Mesenchymal stem cell (in vitro differentiated cells and primary cell): ENCODE data around the gene GLRA3.
"Not testable (repeated sequence)": the region's sequence is repeated elsewhere in the genome, so short reads cannot be mapped to it uniquely, and the experiment has no call there.

ENCODE experiments used
- DNase-seq: peaks from one replicate; pipeline ENCODE4 v3.0.0-alpha.2; 2013
- H2AFZ ChIP-seq: one replicate; pipeline ENCODE4 v1.6.1; 2013; ENCODE audit warnings: low read depth, mild to moderate bottlenecking, control low read depth, inconsistent platforms, low read length, moderate library complexity
- H2AK5ac ChIP-seq: 2 replicates; pipeline ENCODE4 v1.6.1; 2013; ENCODE audit warnings: low read length, moderate library complexity, mild to moderate bottlenecking, inconsistent platforms; ENCODE audit not compliant: severe bottlenecking
- H2BK120ac ChIP-seq: one replicate; pipeline ENCODE4 v1.6.1; 2013; ENCODE audit warnings: low read depth, mild to moderate bottlenecking, inconsistent platforms, low read length, moderate library complexity
- H2BK12ac ChIP-seq, 2 experiments: one replicate each; pipeline ENCODE4 v1.6.1; 2013; ENCODE audit warnings: inconsistent platforms in 2 of 2, low read length in 2 of 2, mild to moderate bottlenecking in 2 of 2, moderate library complexity in 2 of 2, control low read depth in 1 of 2
- H2BK15ac ChIP-seq: one replicate; pipeline ENCODE4 v1.6.1; 2013; ENCODE audit warnings: mild to moderate bottlenecking, low read depth, inconsistent platforms; ENCODE audit not compliant: poor library complexity, severe bottlenecking
- H2BK5ac ChIP-seq: 2 replicates; pipeline ENCODE4 v1.6.1; 2013; ENCODE audit warnings: low read depth, mild to moderate bottlenecking, low read length, control low read depth, inconsistent platforms; ENCODE audit not compliant: poor library complexity, severe bottlenecking
- H3K14ac ChIP-seq, 2 experiments: one replicate each; pipeline ENCODE4 v1.6.1; 2013; ENCODE audit warnings: inconsistent platforms in 2 of 2, low read length in 2 of 2, control low read depth in 1 of 2, mild to moderate bottlenecking in 1 of 2, moderate library complexity in 1 of 2
- H3K18ac ChIP-seq, 2 experiments: one replicate each; pipeline ENCODE4 v1.6.1; 2013; ENCODE audit warnings: inconsistent platforms in 2 of 2, low read length in 2 of 2, control low read depth in 1 of 2, low read depth in 1 of 2, mild to moderate bottlenecking in 1 of 2
- H3K23ac ChIP-seq, 2 experiments: one replicate each; pipeline ENCODE4 v1.6.1; 2013; ENCODE audit warnings: inconsistent platforms in 2 of 2, low read length in 2 of 2, mild to moderate bottlenecking in 2 of 2, moderate library complexity in 2 of 2, control low read depth in 1 of 2
- H3K27ac ChIP-seq: 2 replicates; pipeline ENCODE4 v1.5.1; 2013; ENCODE audit warnings: mild to moderate bottlenecking, moderate library complexity, low read length, control low read depth, inconsistent platforms; ENCODE audit not compliant: poor library complexity, severe bottlenecking
- H3K27me3 ChIP-seq, 2 experiments: 2 replicates each; pipeline versions ENCODE4 v1.6.1 to v1.7.0; 2013; ENCODE audit warnings: low read length in 2 of 2, mild to moderate bottlenecking in 2 of 2, moderate library complexity in 2 of 2, control low read depth in 1 of 2, inconsistent platforms in 1 of 2; ENCODE audit not compliant: control insufficient read depth in 1 of 2, insufficient read depth in 1 of 2
- H3K36me3 ChIP-seq, 2 experiments: 2 replicates each; pipeline versions ENCODE4 v1.6.1 to v1.7.0; 2013; ENCODE audit warnings: low read length in 2 of 2, control low read depth in 1 of 2, inconsistent platforms in 1 of 2, low read depth in 1 of 2, mild to moderate bottlenecking in 1 of 2; ENCODE audit not compliant: insufficient read depth in 2 of 2, control insufficient read depth in 1 of 2
- H3K4ac ChIP-seq, 2 experiments: one replicate each; pipeline ENCODE4 v1.6.1; 2013; ENCODE audit warnings: inconsistent platforms in 2 of 2, low read length in 2 of 2, mild to moderate bottlenecking in 2 of 2, moderate library complexity in 2 of 2, control low read depth in 1 of 2, low read depth in 1 of 2
- H3K4me1 ChIP-seq: 2 replicates; pipeline ENCODE4 v1.6.1; 2013; ENCODE audit warnings: low read depth, low read length, control low read depth; ENCODE audit not compliant: control insufficient read depth, insufficient read depth
- H3K4me2 ChIP-seq: 2 replicates; pipeline ENCODE4 v1.6.1; 2013; ENCODE audit warnings: low read length, mild to moderate bottlenecking, inconsistent platforms; ENCODE audit not compliant: poor library complexity, severe bottlenecking
- H3K4me3 ChIP-seq, 2 experiments: 2 replicates each; pipeline versions ENCODE4 v1.5.1 to v1.7.0; 2013; ENCODE audit warnings: low read length in 2 of 2, mild to moderate bottlenecking in 2 of 2, control low read depth in 1 of 2, low read depth in 1 of 2; ENCODE audit not compliant: insufficient read depth in 1 of 2
- H3K79me1 ChIP-seq: replicated peaks from 2 replicates; pipeline ENCODE4 v1.6.1; 2013; ENCODE audit warnings: mild to moderate bottlenecking, control low read depth, low read length, inconsistent platforms; ENCODE audit not compliant: poor library complexity, severe bottlenecking
- H3K9ac ChIP-seq: 2 replicates; pipeline ENCODE4 v1.7.0; 2013; ENCODE audit warnings: mild to moderate bottlenecking, low read length, moderate library complexity
- H3K9me3 ChIP-seq: 2 replicates; pipeline ENCODE4 v1.7.0; 2013; ENCODE audit warnings: mild to moderate bottlenecking, low read length; ENCODE audit not compliant: control insufficient read depth
- H4K8ac ChIP-seq: one replicate; pipeline ENCODE4 v1.6.1; 2013; ENCODE audit warnings: inconsistent platforms, mild to moderate bottlenecking, low read length, moderate library complexity
- H4K91ac ChIP-seq: one replicate; pipeline ENCODE4 v1.6.1; 2013; ENCODE audit warnings: mild to moderate bottlenecking, low read length, inconsistent platforms
- WGBS: methylation state at CpG from one replicate; pipeline ENCODE4 v1.1.7; 2013; ENCODE audit warnings: mixed read lengths; 5-methylcytosine and 5-hydroxymethylcytosine counted together

The GLRA3 gene

GRCh38 chr4:174697896-174698295 lies 131.2 kb downstream of the GLRA3 start:
- Histone ChIP-seq H3K79me1 (no peaks in the 10 kb centered on the region), H2BK15ac (no peak overlapping the region), H3K14ac (no peak overlapping the region), H3K36me3 (no peaks in the 10 kb centered on the region), H3K9ac (peak overlapping the region; percentile 3), H3K4me3 (no peak overlapping the region), H3K4me2 (no peak overlapping the region), H3K4me1 (no peaks in the 10 kb centered on the region), H3K18ac (no peak overlapping the region), H3K4ac (no peak overlapping the region), H4K91ac (no peak overlapping the region), H4K8ac (no peak overlapping the region), H3K27me3 (no peaks in the 10 kb centered on the region), H3K9me3 (no peaks in the 10 kb centered on the region), H2BK120ac (no peak overlapping the region), H2AFZ (no peak overlapping the region), H3K23ac (no peak overlapping the region), H2BK12ac (no peak overlapping the region), H2AK5ac (no peak overlapping the region), H3K27ac (no peak overlapping the region), H2BK5ac (no peak overlapping the region)
- 72% methylated on average over 4 of the region's 4 CpGs for WGBS
- no peak for DNase-seq

GRCh38 chr4:174697202-174697601 lies 131.8 kb downstream of the GLRA3 start:
- Histone ChIP-seq H3K27me3 (no peaks in the 10 kb centered on the region), H2AFZ (no peak overlapping the region), H3K23ac (no peak overlapping the region), H2AK5ac (no peak overlapping the region), H2BK15ac (no peak overlapping the region), H3K4me1 (no peaks in the 10 kb centered on the region), H2BK12ac (no peak overlapping the region), H3K36me3 (no peaks in the 10 kb centered on the region), H3K9ac (peak overlapping the region; percentile 69), H3K9me3 (no peaks in the 10 kb centered on the region), H3K14ac (no peak overlapping the region), H3K4me3 (no peak overlapping the region), H3K4me2 (no peak overlapping the region), H4K8ac (no peak overlapping the region), H3K79me1 (no peaks in the 10 kb centered on the region), H3K27ac (no peak overlapping the region), H4K91ac (no peak overlapping the region), H2BK5ac (no peak overlapping the region), H2BK120ac (no peak overlapping the region), H3K18ac (no peak overlapping the region), H3K4ac (no peak overlapping the region)
- no CpG with 5 or more reads among the region's 1 CpG for WGBS
- DNase-seq, result no peak

- Histone ChIP-seq H3K4ac (no peak overlapping the region), H2BK120ac (no peak overlapping the region), H3K4me3 (peak overlapping the region in 1 of 2 experiments; percentile 16), H2BK12ac (no peak overlapping the region), H2BK15ac (no peak overlapping the region), H3K18ac (no peak overlapping the region), H3K4me2 (no peak overlapping the region), H3K9me3 (no peaks in the 10 kb centered on the region), H3K23ac (no peak overlapping the region), H2AFZ (no peak overlapping the region), H4K8ac (no peak overlapping the region), H3K79me1 (no peaks in the 10 kb centered on the region), H4K91ac (no peak overlapping the region), H3K14ac (no peak overlapping the region), H2BK5ac (no peak overlapping the region), H3K4me1 (no peaks in the 10 kb centered on the region), H3K27ac (no peak overlapping the region), H2AK5ac (no peak overlapping the region), H3K9ac (peak overlapping the region; percentile 69), H3K27me3 (no peaks in the 10 kb centered on the region), H3K36me3 (no peaks in the 10 kb centered on the region)
- DNase-seq, result no peak
These were observed 132.4 kb downstream of the GLRA3 start for GRCh38 chr4:174696657-174697056.

- not testable (repeated sequence) for H4K91ac ChIP-seq, H3K18ac ChIP-seq, H3K27me3 ChIP-seq, H3K14ac ChIP-seq, H3K4me1 ChIP-seq, H4K8ac ChIP-seq, DNase-seq, H3K4me3 ChIP-seq, H2BK120ac ChIP-seq, H3K23ac ChIP-seq, H3K27ac ChIP-seq, H3K36me3 ChIP-seq, H3K4ac ChIP-seq, H3K79me1 ChIP-seq, H2BK12ac ChIP-seq, H3K9ac ChIP-seq, H2AFZ ChIP-seq, H2BK5ac ChIP-seq, H2AK5ac ChIP-seq, H3K4me2 ChIP-seq, H2BK15ac ChIP-seq
- H3K9me3 ChIP-seq, result peaks cover 36% of the 10 kb centered on the region
- WGBS, result 94% methylated on average over 19 of the region's 24 CpGs
These were observed 137.2 kb downstream of the GLRA3 start for GRCh38 chr4:174691876-174692275.
